A673 (cell line): ENCODE results near the gene WDR59.

Experiments
- EZH2 ChIP-seq: fragments of 200-600 bp; sonication (generic); IDR thresholded peaks from 2 replicates; pipeline ENCODE4 v1.6.1; 2017; ENCODE audit warnings: borderline replicate concordance, low read depth, mild to moderate bottlenecking, mixed read lengths, antibody characterized with exemption, low read length; ENCODE audit not compliant: poor library complexity, severe bottlenecking
- TF ChIP-seq, protein P1 (sequence below): fragments of 300-800, 200-600 bp; sonication (generic); conservative IDR thresholded peaks from 2 replicates; pipeline ENCODE4 v1.5.1; 2017; ENCODE audit warnings: low read depth, mild to moderate bottlenecking, antibody characterized with exemption, low read length, moderate library complexity, mixed read lengths

DNA sequence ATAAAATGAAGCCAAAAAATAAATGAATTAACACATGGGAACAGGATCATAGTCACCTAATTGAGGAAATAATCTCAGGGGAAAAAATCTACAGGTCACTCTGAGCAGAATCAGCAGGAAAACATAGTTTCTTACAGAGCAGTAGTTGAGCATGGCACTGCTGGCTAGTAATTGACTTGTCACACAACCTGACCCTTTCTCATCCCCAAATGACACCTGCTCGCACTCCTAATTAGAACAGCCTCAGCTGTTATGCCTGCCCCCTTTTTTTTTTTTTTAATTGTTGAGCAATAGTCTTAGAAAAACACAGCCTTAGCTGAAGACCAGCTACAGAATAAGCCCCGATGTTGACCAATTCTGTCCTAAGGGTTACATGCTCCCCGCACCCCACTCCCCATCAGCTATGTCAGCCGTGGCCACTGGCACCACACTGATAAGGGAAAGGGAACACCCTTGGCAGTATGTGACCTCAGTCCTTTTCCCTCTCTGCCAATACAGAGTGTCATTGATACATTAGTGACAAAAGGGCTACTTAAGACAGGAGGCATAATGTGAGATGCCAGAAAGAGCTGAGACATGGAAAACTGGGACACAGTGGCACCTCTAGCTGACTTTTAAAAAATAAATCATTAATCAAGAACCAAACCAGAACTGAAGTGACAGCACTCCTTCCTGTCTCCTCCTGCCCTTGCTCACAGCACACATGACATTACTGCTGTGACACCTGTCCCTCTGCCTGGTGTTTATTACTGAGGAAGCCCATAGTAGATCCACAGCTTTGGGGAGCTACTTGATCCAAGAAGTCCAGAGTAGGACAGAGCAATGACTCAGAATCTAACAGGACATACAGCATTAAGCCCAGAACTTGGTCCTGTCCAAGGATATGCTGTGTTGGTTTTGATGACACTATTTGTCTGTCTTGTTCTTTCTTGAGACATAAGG is 41.7 kb downstream of the WDR59 start:
- TF ChIP-seq, protein P1, sequence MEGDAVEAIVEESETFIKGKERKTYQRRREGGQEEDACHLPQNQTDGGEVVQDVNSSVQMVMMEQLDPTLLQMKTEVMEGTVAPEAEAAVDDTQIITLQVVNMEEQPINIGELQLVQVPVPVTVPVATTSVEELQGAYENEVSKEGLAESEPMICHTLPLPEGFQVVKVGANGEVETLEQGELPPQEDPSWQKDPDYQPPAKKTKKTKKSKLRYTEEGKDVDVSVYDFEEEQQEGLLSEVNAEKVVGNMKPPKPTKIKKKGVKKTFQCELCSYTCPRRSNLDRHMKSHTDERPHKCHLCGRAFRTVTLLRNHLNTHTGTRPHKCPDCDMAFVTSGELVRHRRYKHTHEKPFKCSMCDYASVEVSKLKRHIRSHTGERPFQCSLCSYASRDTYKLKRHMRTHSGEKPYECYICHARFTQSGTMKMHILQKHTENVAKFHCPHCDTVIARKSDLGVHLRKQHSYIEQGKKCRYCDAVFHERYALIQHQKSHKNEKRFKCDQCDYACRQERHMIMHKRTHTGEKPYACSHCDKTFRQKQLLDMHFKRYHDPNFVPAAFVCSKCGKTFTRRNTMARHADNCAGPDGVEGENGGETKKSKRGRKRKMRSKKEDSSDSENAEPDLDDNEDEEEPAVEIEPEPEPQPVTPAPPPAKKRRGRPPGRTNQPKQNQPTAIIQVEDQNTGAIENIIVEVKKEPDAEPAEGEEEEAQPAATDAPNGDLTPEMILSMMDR, result no peak
- no peak for TF ChIP-seq EZH2
